Loucy (cell line): Measurements from ENCODE around the gene PIBF1.
"Not testable (repeated sequence)": the region's sequence is repeated elsewhere in the genome, so short reads cannot be mapped to it uniquely, and the experiment has no call there.

ENCODE experiments used
- CTCF ChIP-seq: fragments of 200-600 bp; sonication (generic); conservative IDR thresholded peaks from 2 replicates; pipeline ENCODE4 v1.5.1; 2014; ENCODE audit warnings: mild to moderate bottlenecking, antibody characterized with exemption, low read length
- EZH2phosphoT487 ChIP-seq: fragments of 200-600 bp; IDR thresholded peaks from 2 replicates; pipeline ENCODE4 v1.6.1; 2018; ENCODE audit warnings: antibody characterized with exemption, mild to moderate bottlenecking, moderate library complexity, borderline replicate concordance

DNA sequence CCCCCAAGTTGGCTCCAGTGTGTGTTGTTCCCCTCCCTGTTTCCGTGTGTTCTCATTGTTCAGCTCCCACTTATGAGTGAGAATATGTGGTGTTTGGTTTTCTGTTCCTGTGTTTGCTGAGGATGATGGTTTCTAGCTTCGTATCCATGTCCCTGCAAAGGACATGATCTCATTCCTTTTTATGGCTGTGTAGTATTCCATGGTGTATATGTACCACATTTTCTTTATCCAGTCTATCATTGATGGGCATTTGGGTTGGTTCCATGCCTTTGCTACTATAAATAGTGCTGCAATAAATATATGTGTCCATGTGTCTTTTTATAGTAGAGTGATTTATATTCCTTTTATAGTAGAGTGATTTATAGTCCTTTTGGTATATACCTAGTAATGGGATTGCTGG lies 63.2 kb downstream of the PIBF1 start:
- TF ChIP-seq CTCF, EZH2phosphoT487: not testable (repeated sequence)
